Ovary (tissue), 9 donors: ENCODE results near the gene ZFYVE9. TPM values are rescaled to one million over a fixed set of nuclear protein-coding genes. Genes with fewer than 3 reads are reported as not detected.

Experiments used
- DNase-seq, 5 donors: peaks; one replicate each; pipeline ENCODE4 v3.0.0-alpha.2; 2019 to 2020
- H3K27ac ChIP-seq, 2 donors: fragments of 200-600 bp; one replicate each; pipeline versions ENCODE4 v1.5.1 to v1.8.0; 2019 to 2022
- H3K27me3 ChIP-seq: fragments of 200-600 bp; one replicate; pipeline ENCODE4 v1.8.0; 2022
- H3K36me3 ChIP-seq: fragments of 200-600 bp; sonication (generic); one replicate; pipeline ENCODE4 v1.5.1; 2019
- H3K4me1 ChIP-seq: one replicate; pipeline ENCODE4 v1.8.1; 2013; ENCODE audit warnings: mild to moderate bottlenecking, moderate library complexity; ENCODE audit not compliant: insufficient read depth
- H3K4me3 ChIP-seq: fragments of 200-600 bp; sonication (generic); one replicate; pipeline ENCODE4 v1.5.1; 2017
- H3K9me3 ChIP-seq, 2 donors: fragments of 200-600 bp in 1 of 2; sonication (generic) in 1 of 2; one replicate each; pipeline versions ENCODE4 v1.5.1 to v1.8.1; 2013 to 2019; ENCODE audit warnings: mild to moderate bottlenecking in 1 of 2, moderate library complexity in 1 of 2
- EP300 ChIP-seq: sonication (generic); formaldehyde crosslinking; IDR thresholded peaks from one replicate; pipeline ENCODE4 v1.6.1; 2017; ENCODE audit warnings: antibody characterized with exemption
- POLR2A ChIP-seq: fragments of 450-650 bp; IDR thresholded peaks from one replicate; pipeline ENCODE4 v1.6.1; 2017; ENCODE audit warnings: antibody characterized with exemption, mild to moderate bottlenecking, moderate library complexity
- WGBS, 3 donors: extraction: QIAGEN DNeasy Blood & Tissue Kit in 1 of 3; methylation state at CpG; one replicate each; pipeline versions ENCODE4 v1.1.5 to v1.1.7; 2013 to 2017; 5-methylcytosine and 5-hydroxymethylcytosine counted together
- intact Hi-C, 4 donors: fragments of 100-400 bp; cut with DNase I; formaldehyde crosslinking; loops; one replicate each; pipeline versions ENCODE4 v1.11.0 to v1.15.1; 2022 to 2023
- polyA plus RNA-seq, 2 donors: library from polyadenylated mRNA; stranded (reverse); fragments of 200-250 nt in 1 of 2; fragments of 350-450 nt in 1 of 2; fragmentation: Illumina TruSeq in 1 of 2; extraction: RNeasy Lipid Tissue Mini Kit (QIAGEN cat#74804) in 1 of 2; gene quantifications; one replicate each; pipeline ENCODE4 v1.2.3, GENCODE V29; 2013 to 2014
- total RNA-seq, 7 donors: library from RNA; depleted of rRNA in 2 of 7; stranded (reverse); fragments of >200 nt in 2 of 7; fragmentation: NEBNext Ultra II Directional in 3 of 7; extraction: Animal tissue kit (Norgen Biotek cat#: 25700) in 3 of 7; gene quantifications; one replicate each; pipeline versions ENCODE4 v1.1.0 to v1.2.4, GENCODE V29; 2016 to 2023
- TF ChIP-seq, protein P1 (sequence below), 3 donors: fragments of 450-650 bp in 2 of 3; fragments of 200-600 bp in 1 of 3; IDR thresholded peaks; one replicate each; pipeline versions ENCODE4 v1.5.1 to v1.8.0; 2016 to 2022; ENCODE audit warnings: antibody characterized with exemption in 3 of 3, mild to moderate bottlenecking in 1 of 3
- donor health status: DM: no; HTN: no; CAD: no; lungs with moderate emphysema.
- donor health status: DM: no; HTN: no; CAD: no.
- donor health status: Bipolar disorder and iron deficiency.
- donor health status: DM: yes; HTN: yes; CAD: no.
- donor health status: DM: no; HTN: no; CAD: no.
- donor health status: DM: yes; HTN: yes; CAD: no.

The ZFYVE9 gene
- total and polyA plus RNA-seq, 9 donors = 12.9 to 40.8 (median 33.4) TPM

DNA sequence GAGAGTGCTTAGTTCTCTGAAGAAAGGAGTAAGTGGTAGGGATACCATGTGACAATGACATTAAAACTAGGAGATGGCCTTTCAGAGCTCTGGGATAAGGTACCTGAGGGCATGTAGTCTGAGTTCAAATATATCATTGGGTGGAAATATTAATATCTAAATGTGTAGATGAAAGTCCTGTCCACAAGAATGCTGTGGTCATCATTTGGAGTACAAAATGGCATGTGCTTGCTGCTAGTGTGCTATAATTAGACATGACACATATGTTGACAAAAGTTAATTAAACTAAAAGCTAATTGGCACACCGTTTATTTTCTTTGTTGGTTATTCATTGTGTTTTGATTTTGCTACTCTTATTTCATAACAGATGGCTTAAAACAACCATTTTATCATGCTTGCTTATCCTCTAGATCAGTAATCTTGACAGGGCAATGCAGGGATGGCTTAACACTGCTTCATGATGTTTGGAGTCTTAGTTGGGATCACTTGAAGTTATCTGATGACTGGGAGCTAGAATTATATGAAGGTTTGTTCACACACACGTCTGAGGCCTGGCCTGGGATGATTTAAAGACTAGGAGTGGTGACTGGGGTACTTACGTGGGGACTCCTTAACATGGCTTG lies 193.1 kb downstream of the ZFYVE9 start:
- Histone ChIP-seq H3K4me1 (no peaks in the 10 kb centered on the region), H3K36me3 (no peaks in the 10 kb centered on the region), H3K4me3 (no peak overlapping the region), H3K9me3 (no peaks in the 10 kb centered on the region), H3K27me3 (no peaks in the 10 kb centered on the region), H3K27ac (no peak overlapping the region)
- intact Hi-C loops = no loop called here
- WGBS, 3 donors = 86 to 91% (median 91%) methylated on average over 3 of the region's 3 CpGs
- no peak for DNase-seq
- TF ChIP-seq EP300 (no peak), POLR2A (no peak)
- TF ChIP-seq, protein P1, sequence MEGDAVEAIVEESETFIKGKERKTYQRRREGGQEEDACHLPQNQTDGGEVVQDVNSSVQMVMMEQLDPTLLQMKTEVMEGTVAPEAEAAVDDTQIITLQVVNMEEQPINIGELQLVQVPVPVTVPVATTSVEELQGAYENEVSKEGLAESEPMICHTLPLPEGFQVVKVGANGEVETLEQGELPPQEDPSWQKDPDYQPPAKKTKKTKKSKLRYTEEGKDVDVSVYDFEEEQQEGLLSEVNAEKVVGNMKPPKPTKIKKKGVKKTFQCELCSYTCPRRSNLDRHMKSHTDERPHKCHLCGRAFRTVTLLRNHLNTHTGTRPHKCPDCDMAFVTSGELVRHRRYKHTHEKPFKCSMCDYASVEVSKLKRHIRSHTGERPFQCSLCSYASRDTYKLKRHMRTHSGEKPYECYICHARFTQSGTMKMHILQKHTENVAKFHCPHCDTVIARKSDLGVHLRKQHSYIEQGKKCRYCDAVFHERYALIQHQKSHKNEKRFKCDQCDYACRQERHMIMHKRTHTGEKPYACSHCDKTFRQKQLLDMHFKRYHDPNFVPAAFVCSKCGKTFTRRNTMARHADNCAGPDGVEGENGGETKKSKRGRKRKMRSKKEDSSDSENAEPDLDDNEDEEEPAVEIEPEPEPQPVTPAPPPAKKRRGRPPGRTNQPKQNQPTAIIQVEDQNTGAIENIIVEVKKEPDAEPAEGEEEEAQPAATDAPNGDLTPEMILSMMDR (IDR thresholded peaks at IDR 0.05) = no peak

DNA sequence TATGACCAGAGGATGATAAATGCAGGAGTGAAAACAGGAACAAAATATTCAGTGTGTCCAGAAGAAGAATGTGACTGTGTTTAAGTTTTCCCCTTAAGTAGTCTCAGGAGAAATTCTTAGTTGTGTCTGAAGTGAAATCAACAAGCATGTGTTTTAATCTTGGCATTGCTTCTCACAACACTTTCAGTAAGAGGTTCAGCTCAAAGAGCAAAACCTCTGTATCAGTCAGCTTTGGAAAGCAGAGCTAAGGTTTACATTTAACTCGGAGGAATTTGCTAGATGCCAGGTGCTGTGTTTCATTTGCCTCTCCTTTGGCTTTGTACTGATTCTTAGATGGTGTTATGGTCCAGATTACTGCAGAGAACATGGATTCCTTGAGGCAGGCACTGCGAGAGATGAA lies 195.6 kb downstream of the ZFYVE9 start:
- intact Hi-C loops = no loop called here
- Histone ChIP-seq H3K9me3 (no peaks in the 10 kb centered on the region), H3K36me3 (no peaks in the 10 kb centered on the region), H3K4me3 (no peak overlapping the region), H3K4me1 (no peaks in the 10 kb centered on the region), H3K27ac (no peak overlapping the region), H3K27me3 (no peaks in the 10 kb centered on the region)
- no peak for TF ChIP-seq POLR2A
- TF ChIP-seq EP300 = no peak
- TF ChIP-seq, protein P1 (IDR thresholded peaks at IDR 0.05) = no peak
- no peak for DNase-seq
- WGBS, 3 donors = 18 to 66% (median 30%) methylated on average over 2 of the region's 2 CpGs

DNA sequence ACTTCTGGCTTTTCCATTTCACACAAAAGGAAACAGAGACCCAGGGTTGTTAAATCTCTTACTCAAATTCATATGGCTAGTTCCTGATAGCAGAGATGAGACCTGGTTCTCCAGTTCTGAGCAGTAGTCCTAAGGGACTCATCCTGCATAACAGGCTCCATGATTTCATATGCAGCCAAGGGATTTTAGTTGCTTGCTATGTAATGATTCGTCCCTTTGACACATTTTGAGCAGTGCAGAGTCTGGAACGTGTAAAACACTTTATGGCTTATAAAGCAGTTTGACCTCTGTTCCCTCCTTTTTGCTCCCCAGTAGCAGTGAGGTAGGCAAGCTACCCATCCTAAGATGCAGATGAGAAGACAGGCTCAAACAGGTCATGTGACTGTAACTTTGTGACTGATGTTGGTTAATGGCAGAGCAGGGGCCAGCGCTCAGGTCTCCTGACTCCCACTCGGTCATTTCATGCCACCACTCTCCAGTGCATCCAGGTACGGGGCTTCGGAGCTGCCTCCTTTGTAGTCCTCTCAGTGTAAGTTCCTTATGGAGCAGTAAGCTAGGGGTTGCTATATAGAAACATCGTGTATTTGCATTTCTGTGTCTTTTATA lies 199.9 kb downstream of the ZFYVE9 start:
- intact Hi-C loops = no loop called here

DNA sequence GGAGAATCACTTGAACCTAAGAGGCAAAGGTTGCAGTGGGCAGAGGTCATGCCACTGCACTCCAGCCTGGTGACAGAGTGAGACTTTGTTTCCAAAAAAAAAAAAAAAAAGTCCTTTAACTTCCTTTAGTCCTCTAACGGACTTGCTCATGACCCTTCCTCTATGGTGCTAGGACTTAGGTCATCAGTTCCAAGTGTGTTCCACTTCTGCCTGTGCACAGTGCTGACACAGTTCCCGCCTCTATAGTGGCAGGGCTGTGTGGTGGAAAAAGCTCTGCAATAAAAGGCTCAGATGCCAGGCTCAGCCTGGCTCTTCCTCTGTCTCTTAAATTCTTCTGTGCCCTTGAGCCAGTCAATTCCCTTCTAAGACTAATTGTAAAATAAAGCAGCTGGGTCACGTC lies 202.1 kb downstream of the ZFYVE9 start:
- TF ChIP-seq EP300 (no peak), POLR2A (no peak)
- TF ChIP-seq, protein P1 (IDR thresholded peaks at IDR 0.05) = no peak
- H3K9me3 ChIP-seq = no peaks in the 10 kb centered on the region
- no peaks in the 10 kb centered on the region for H3K4me1 ChIP-seq
- H3K27ac ChIP-seq = no peak overlapping the region
- DNase-seq = no peak
- no peak overlapping the region for H3K4me3 ChIP-seq
- no peaks in the 10 kb centered on the region for H3K27me3 ChIP-seq
- WGBS, 3 donors = 83 to 90% (median 87%) methylated on average over 3 of the region's 3 CpGs
- intact Hi-C loops = no loop called here
- no peaks in the 10 kb centered on the region for H3K36me3 ChIP-seq

More for the DNA sequence above, 199.9 kb downstream of the ZFYVE9 start:
- Histone ChIP-seq H3K4me1 (no peaks in the 10 kb centered on the region), H3K27me3 (no peaks in the 10 kb centered on the region), H3K4me3 (no peak overlapping the region), H3K36me3 (no peaks in the 10 kb centered on the region), H3K27ac (no peak overlapping the region), H3K9me3 (no peaks in the 10 kb centered on the region)
- TF ChIP-seq EP300 (no peak), POLR2A (no peak)
- TF ChIP-seq, protein P1 (IDR thresholded peaks at IDR 0.05) = no peak
- WGBS, 3 donors = 78 to 85% (median 79%) methylated on average over 6 to 7 of the region's 7 CpGs
- DNase-seq = no peak
